ENCODE results near the gene SCAMP3.

DNA sequence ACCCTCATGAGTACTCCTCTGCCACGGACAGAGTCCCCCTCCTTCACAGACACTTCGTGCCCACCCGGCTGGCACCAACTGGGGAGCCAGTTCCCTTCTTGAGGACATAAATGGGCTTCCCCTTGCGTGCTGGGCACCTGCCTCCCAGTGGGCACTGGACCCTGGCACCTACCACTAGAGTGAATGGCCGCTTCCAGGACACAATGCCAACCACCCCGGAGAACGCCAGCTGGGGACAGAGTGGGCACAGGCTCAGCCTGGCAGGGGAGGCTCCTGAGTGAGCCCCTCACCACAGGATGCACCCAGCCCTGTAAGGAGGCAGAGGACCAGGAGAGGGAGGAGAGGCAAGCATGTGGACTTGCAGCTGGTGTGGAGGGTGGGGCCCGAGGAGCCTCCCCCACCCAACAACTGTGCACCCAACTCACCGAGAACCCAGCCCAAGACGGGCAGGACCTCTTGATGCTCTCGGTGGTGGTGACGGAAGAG lies 7.9 kb downstream of the SCAMP3 start:
- TF ChIP-seq EP300 (IDR thresholded peaks at IDR 0.05) (no peak), POLR2A (IDR thresholded peaks at IDR 0.05) (no peak)
- TF ChIP-seq, protein P1, sequence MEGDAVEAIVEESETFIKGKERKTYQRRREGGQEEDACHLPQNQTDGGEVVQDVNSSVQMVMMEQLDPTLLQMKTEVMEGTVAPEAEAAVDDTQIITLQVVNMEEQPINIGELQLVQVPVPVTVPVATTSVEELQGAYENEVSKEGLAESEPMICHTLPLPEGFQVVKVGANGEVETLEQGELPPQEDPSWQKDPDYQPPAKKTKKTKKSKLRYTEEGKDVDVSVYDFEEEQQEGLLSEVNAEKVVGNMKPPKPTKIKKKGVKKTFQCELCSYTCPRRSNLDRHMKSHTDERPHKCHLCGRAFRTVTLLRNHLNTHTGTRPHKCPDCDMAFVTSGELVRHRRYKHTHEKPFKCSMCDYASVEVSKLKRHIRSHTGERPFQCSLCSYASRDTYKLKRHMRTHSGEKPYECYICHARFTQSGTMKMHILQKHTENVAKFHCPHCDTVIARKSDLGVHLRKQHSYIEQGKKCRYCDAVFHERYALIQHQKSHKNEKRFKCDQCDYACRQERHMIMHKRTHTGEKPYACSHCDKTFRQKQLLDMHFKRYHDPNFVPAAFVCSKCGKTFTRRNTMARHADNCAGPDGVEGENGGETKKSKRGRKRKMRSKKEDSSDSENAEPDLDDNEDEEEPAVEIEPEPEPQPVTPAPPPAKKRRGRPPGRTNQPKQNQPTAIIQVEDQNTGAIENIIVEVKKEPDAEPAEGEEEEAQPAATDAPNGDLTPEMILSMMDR (IDR thresholded peaks at IDR 0.05), result no peak

All from ovary (tissue), 3 donors.